ENCODE data around the gene HOXC6.

DNA sequence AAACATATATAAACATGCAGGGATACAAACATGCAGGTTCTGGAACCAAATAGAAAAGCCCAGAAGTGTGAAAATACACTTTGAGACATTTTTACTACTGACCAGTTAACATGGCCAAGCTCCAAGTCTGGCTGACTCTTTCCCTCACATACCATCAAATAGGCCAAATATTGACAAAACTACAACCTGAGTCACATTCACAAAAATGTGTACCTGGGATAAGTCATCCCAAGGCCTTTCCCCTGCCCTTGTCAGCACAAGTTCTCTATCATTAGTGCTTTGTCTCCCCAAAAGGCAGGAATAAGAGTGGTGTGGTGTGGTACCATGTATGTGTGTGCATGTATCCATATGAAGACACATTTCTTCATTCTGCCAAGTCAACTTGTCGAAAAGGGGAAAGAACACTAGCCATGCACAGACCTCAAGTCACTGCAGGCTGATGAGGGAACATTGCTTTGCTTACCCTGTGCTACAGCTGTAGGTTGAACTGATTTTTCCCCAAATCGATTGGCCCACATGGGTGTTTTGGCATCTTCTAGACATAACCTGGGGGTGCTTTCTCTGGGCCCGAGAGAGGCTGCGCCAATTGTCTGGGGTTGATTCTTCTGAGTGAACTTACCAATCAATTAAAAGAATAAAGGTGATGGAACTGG, 40.3 kb downstream of the HOXC6 start:
- TF ChIP-seq, protein P1, sequence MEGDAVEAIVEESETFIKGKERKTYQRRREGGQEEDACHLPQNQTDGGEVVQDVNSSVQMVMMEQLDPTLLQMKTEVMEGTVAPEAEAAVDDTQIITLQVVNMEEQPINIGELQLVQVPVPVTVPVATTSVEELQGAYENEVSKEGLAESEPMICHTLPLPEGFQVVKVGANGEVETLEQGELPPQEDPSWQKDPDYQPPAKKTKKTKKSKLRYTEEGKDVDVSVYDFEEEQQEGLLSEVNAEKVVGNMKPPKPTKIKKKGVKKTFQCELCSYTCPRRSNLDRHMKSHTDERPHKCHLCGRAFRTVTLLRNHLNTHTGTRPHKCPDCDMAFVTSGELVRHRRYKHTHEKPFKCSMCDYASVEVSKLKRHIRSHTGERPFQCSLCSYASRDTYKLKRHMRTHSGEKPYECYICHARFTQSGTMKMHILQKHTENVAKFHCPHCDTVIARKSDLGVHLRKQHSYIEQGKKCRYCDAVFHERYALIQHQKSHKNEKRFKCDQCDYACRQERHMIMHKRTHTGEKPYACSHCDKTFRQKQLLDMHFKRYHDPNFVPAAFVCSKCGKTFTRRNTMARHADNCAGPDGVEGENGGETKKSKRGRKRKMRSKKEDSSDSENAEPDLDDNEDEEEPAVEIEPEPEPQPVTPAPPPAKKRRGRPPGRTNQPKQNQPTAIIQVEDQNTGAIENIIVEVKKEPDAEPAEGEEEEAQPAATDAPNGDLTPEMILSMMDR (IDR thresholded peaks at IDR 0.05): no peak
- no peak for TF ChIP-seq POLR2A (IDR thresholded peaks at IDR 0.05)

Data from tibial nerve (tissue), 3 donors.